NCI-H2107 treated with DMSO at 0.1 percent for 48 hours (cell line): ENCODE data around the gene SLC27A1.
"Not testable (repeated sequence)": the region's sequence is repeated elsewhere in the genome, so short reads cannot be mapped to it uniquely, and the experiment has no call there.

Source experiments
- DNase-seq: peaks from one replicate; lab custom pipeline; 2025; ENCODE audit not compliant: unreplicated experiment; lab: John Stamatoyannopoulos, UW

The SLC27A1 gene

GRCh38 chr19:17456127-17456526 lies 14.2 kb upstream of the SLC27A1 start:
- no peak for DNase-seq

- DNase-seq: no peak
These were observed 12.7 kb upstream of the SLC27A1 start for GRCh38 chr19:17457616-17458015.

- DNase-seq: no peak
These were observed 11.4 kb upstream of the SLC27A1 start for GRCh38 chr19:17458970-17459369.

GRCh38 chr19:17460372-17461230 lies 9.7 kb upstream of the SLC27A1 start, which contains the start of gene NXNL1:
NXNL1 (minus strand) TSS chr19:17460926; CDS start chr19:17460869, 57 bp downstream.
- DNase-seq: no peak

GRCh38 chr19:17466487-17466850 lies 3.9 kb upstream of the SLC27A1 start:
- no peak for DNase-seq

GRCh38 chr19:17467471-17468301 lies 2.6 kb upstream of the SLC27A1 start:
- no peak for DNase-seq

- no peak for DNase-seq
These were observed 1.8 kb upstream of the SLC27A1 start for GRCh38 chr19:17468302-17469091.

- DNase-seq: no peak
These were observed 1.2 kb upstream of the SLC27A1 start for GRCh38 chr19:17469092-17469480.

- peak; percentile 80 for DNase-seq
These were observed 750 bp upstream of the SLC27A1 start for GRCh38 chr19:17469481-17470067.

GRCh38 chr19:17471410-17472125 lies 1.2 kb downstream of the SLC27A1 start:
- no peak for DNase-seq

GRCh38 chr19:17473041-17473440 lies 2.7 kb downstream of the SLC27A1 start:
- no peak for DNase-seq

- not testable (repeated sequence) for DNase-seq
These were observed 4.8 kb downstream of the SLC27A1 start for GRCh38 chr19:17475011-17475540.

GRCh38 chr19:17475541-17476115 lies 5.3 kb downstream of the SLC27A1 start:
- DNase-seq: no peak

- no peak for DNase-seq
These were observed 9.0 kb downstream of the SLC27A1 start for GRCh38 chr19:17479325-17479791.

GRCh38 chr19:17481986-17482385 lies 11.7 kb downstream of the SLC27A1 start:
- DNase-seq: no peak

GRCh38 chr19:17482877-17483604 lies 12.7 kb downstream of the SLC27A1 start:
- DNase-seq: no peak

- DNase-seq: no peak
These were observed 13.3 kb downstream of the SLC27A1 start for GRCh38 chr19:17483605-17484002.

- DNase-seq: no peak
These were observed 14.3 kb downstream of the SLC27A1 start for GRCh38 chr19:17484520-17485185.
